DMS 273 treated with DMSO at 0.1 percent for 48 hours (cell line): ENCODE results near the gene DPEP3.
"Not testable (repeated sequence)": the region's sequence is repeated elsewhere in the genome, so short reads cannot be mapped to it uniquely, and the experiment has no call there.

ENCODE experiments used
- DNase-seq: peaks from one replicate; lab custom pipeline; 2025; lab: John Stamatoyannopoulos, UW

Gene DPEP3, protein sequence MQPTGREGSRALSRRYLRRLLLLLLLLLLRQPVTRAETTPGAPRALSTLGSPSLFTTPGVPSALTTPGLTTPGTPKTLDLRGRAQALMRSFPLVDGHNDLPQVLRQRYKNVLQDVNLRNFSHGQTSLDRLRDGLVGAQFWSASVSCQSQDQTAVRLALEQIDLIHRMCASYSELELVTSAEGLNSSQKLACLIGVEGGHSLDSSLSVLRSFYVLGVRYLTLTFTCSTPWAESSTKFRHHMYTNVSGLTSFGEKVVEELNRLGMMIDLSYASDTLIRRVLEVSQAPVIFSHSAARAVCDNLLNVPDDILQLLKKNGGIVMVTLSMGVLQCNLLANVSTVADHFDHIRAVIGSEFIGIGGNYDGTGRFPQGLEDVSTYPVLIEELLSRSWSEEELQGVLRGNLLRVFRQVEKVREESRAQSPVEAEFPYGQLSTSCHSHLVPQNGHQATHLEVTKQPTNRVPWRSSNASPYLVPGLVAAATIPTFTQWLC

DNA sequence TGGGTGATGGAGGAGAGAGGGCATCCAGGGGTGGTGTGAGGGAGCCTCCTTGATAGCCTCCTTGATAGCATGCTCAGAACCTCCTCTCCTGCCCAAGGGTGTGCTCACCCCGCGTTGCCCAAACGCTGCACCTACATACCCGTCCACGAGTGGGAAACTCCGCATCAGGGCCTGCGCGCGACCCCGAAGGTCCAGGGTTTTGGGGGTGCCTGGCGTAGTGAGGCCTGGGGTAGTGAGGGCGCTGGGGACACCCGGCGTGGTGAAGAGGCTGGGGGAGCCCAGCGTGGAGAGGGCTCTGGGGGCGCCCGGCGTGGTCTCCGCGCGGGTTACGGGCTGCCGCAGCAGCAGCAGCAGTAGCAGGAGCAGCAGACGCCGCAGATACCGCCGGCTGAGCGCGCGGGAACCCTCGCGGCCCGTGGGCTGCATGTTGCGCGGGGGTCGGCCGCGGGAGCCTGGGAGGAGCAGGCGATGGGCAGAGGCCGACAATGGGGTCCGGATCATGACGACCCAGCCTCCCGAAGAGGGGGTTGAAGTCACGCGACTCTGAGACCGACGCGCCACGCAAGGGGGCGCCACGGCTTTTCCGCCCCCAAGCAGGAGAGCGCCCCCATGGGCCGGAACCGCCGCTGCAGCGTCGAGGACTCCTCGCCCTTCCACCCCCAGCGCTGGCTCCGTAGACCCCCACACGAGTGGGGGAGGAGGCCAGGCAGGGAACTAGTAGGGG, at the start of gene DPEP3:
Gene DPEP3, minus strand, starts transcription at position 545 of the 724 bp plus-strand sequence. Its CDS starts 119 bp downstream, at position 426.
- DNase-seq = no peak

DNA sequence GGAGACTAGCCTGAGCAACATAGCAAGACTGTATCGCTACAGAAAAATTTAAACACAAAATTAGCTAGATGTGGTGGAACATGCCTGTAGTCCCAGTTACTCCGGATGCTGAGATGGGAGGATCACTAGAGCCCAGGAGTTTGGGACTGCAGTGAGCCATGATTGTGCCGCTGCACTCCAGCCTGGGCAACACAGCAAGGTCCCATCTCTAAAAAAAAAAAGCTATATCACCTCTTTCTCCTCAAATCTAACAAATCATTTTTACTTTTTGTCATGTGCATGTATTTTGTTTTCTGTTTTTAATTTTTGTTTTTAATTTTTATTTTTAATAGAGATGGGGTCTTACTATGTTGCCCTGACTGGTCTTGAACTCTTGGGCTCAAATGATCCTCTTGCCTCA, 48.7 kb upstream of the DPEP3 start:
- DNase-seq = no peak

DNA sequence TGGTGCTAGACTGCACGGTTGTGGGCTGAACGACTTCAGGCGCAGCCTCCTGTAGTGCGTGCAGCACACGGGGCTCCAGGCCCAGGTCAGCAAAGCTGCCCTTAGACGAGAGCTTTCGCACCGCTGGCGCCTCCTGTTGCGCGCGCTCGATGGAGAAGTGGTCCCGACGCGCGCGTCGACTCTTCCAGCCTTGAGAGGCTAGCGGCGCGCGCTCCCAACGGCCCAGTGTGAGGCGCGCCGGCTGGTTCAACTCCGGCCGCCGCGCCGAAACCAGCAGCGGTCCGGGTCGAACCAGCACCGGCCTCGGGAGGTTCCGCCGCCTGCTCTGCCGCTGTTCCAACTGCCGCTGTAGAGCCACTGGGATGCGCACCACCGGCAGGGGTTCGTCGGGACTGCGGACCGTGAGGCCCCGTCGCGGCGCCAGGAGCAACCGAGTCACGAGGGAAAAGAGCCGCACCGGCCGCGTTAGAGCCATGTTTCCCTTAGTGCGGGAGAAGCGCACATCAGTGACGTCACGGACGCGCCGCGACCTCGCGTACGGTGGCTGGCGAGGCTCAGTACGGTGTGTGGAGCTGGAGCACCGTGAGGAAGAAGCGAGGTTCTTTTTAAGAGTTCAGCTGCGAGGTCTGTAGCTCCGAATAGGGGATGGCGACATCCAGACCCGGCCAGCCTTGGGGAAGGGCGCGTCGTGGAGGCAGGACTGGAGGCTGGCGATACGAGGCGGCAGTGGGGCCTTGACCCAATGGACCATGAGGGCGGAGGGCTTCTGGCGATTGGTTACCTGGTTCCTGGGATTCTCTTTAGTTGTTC, 42.6 kb upstream of the DPEP3 start, which contains the start of the genes DDX28 and DUS2:
Gene DDX28, minus strand, starts transcription at position 505 of the 810 bp plus-strand sequence. Its CDS starts 30 bp downstream, at position 475.
Gene DUS2, plus strand, starts transcription at position 557 of the 810 bp plus-strand sequence. CDS start 14,740 bp downstream, outside the sequence.
- peak; percentile 80 for DNase-seq

DNA sequence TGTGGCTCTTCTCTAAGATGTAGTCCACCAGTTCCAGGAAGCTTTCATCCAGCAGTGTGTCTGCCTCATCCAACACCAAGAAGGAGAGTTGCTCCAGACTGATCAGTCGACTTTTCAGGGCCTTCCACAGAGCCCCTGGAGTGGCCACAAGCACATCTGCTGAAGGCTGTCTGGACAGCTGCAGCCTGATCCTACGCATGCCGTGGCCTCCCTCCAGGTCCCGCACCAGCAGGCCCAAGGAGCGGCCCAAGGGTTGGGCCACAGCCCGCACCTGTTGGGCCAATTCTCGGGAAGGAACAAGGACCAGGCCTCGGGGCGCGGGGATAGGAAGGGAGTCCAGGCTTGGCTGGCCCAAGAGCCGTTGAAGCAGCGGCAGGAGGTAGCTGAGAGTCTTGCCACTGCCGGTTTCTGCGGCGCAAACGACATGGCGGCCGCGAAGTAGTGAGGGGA, 42.0 kb upstream of the DPEP3 start:
- no peak for DNase-seq

DNA sequence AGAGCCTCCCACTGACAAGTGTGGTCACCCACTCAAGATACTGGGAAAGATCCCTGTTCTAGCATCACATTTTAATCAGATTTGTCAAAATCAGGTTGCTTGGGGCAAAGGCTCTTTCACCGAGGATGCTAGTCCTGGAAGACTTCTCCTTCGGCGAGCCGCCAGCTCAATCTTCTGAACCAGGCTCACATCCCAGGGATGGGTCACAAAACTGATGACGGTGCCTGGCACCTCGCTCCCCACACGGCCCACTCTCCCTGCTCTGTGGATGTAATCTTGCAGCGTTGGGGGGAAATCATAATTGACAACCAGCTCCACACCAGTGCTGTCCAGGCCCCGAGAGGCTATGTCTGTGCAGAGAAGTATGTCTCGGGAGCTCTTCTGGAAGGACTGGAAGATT, 41.2 kb upstream of the DPEP3 start:
- DNase-seq = no peak

DNA sequence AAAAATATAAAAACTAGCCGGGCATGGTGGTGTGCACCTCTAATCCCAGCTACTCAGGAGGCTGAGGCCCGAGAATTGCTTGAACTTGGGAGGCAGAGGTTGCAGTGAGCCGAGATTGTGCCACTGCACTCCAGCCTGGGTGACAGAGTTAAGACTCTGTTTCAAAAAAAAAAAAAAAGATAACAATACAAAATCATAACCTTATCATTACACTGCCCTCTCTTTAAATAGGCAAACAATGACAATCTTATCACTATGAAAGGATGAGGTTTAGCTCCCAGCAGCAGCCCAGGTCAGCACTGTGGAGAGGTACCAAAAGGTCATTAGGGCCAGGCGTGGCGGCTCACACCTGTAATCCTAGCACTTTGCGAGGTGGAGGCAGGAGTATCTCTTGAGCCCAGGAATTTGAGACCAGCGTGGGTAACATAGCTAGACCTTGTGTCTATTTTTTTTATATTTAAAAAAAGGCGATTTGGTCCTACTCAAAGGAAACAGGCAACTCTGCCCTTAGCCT, 38.9 kb upstream of the DPEP3 start:
- DNase-seq = no peak

DNA sequence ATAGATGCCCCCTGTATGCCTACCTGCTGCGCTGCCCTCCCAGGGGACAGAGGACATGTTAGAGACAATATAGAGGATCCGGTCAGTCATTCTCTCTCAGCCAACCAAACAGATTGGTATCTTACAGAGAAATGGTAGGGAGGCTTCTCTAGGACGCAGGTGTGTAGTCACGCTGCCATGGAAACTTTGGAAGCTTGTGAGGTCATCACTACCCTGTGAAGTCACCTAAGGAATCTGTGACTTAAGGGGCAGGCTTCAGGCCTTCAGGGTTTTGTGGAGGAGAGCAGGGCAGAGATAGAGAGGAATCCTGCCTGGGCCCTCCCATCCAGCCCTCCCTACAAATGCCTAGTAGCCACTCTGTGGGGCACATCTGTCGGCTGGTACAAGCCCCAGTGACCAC, 35.4 kb upstream of the DPEP3 start, which contains the start of gene DPEP2NB:
Gene DPEP2NB, minus strand, starts transcription at position 231 of the 400 bp plus-strand sequence. Its CDS starts 141 bp downstream, at position 90.
- DNase-seq = no peak

DNA sequence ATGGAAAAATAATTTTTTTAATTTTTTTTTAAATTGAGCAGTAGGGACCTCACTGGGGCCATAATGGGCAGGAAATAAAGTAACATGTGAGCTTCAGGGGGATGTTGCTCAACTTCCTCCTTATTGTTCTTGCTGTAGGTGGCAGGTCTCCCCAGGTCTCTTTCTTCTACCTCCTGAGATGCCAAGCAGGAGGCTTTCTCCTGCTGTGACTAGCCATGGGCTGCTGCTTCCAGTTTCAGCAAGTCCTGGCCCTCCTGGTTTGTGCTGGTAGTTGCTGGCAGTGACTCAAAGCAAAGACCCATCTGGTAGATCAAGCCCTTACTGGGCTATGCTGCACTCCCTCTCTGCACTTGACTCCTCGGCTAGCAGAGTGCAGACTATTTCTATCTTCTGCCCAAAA, 33.1 kb upstream of the DPEP3 start:
- no peak for DNase-seq

DNA sequence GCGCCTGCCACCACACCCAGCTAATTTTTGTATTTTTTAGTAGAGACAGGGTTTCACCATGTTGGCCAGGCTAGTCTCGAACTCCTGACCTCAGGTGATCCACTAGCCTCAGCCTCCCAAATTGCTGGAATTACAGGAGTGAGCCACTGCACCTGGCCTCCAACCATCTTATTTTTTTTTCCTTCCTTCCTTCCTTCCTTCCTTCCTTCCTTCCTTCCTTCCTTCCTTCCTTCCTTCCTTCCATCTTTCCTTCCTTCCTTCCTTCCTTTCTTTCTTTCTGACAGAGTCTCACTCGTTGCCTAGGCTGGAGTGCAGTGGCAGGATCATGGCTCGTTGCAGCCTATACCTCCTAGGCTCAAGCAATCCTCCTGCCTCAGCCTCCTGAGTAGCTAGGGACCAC, 29.6 kb upstream of the DPEP3 start:
- DNase-seq = not testable (repeated sequence)

DNA sequence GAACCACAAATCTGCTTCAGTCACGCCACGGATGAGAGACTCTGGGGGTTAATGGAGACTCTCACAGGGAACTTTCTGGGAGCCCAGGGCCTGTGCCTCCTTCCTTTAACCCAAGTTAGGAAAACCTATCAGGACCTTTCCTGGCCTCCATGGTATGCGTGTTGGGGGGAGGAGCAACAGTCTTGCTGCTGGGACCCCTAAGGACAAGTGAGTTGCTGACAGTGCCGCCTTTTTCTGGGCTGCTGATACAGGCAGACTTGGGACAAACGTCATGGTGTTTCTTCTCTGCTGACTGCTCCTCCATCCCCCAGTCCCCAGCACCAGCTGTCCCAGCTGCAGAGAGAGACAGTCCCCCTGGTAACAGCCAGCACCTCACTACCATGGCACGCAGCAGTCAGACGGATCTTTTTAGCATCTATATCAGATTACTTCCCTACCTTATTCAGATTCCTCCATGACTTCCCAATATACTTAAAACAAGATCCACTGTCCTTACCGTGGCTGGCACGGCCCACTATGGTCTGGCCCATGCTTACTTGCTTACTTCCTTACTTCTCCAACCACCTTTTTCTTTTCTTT, 28.9 kb upstream of the DPEP3 start:
- no peak for DNase-seq

DNA sequence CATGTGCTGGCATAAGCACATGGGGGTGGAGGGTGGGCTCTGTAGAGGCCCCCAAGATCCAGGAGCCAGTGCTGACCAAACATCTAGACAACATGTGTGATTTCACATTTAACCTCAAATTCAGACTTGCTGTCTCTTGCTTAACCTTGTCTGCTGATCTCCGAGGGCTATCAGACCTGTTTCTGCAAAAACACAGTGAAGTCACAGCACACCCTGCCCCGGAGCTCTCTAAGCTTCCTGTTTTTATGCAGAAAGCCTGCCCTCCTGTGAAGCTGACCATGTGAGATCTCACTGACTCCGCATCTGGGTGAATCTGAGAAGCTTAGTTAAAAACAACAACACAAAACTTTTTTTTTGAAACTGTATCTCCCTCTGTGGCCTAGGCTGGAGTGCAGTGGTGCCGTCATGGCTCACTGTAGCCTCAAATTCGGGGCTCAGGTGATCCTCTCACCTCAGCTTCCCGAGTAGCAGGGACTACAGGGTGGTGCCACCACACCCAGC, 25.5 kb upstream of the DPEP3 start:
- DNase-seq = no peak

DNA sequence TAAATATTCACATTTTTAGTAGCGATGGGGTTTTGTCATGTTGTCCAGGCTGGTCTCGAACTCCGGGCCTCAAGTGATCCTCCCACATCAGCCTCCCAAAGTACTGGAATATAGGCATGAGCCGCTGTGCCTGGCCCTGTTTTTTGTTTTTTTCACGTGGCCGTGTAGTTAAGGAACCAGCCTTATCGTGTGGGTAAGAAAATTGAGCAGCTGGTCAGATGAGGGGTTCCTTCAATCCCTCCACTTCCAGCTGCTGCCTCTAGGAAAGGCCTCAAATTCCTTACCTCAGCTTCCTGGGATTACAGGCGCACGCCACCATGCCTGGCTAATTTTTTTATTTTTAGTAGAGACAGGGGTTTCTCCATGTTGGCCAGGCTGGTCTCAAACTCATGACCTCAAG, 24.9 kb upstream of the DPEP3 start:
- DNase-seq = no peak

DNA sequence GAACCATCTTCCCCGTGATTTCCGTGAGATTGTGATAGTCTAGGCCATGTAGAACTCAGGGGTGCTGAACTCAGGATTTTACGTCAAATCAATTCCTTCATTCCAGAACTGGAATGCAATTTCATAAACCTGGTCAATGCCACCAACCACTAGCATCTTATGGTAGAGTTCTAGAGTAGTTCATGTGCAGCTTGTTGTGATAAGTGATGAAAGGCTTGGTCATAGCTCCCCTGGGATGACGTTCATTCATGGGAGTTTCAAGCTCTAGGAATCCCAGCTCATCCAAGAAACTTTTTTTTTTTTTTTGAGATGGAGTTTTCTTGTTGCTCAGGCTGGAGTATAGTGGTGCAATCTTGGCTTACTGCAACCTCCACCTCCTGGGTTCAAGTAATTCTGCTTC, 22.7 kb upstream of the DPEP3 start:
- DNase-seq = no peak

DNA sequence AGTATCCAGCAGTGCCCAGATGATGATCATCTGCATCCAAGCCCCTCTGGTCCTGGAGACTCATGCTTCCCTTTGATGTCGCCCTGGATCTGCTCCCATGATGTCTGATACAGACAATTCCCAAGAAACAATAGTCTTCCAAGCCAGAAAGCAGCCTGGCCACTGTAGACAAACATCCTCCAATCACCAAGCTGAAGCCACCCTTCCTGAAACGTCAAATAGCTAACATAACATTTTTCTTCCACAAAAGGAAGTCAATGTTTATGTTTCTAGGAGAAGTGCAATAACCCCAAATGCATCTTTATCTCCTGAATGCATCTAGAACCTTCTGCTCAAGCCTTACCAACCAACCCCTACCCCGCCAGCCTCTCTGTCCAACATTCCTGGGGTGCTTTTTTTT, 20.2 kb upstream of the DPEP3 start:
- DNase-seq = no peak

DNA sequence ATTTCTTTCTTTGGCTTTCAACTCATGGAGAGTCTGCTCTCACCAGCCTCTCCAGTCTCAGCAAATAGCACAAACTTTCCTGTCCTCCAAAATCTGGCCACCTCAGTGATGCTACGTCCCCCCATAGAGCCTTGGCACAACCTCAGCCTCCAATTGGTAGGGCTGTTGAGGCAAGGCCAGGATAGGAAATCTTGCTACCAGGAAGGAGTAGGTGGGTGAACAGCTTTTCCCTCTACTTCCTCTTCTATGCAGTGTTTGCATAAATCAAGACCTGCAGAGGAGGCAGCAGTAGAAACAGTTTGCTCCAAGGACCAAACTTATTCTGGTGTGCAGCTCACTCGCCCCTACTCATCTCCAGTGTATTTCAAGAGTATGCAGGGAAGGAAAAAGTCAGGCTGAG, 19.7 kb upstream of the DPEP3 start:
- DNase-seq = no peak

DNA sequence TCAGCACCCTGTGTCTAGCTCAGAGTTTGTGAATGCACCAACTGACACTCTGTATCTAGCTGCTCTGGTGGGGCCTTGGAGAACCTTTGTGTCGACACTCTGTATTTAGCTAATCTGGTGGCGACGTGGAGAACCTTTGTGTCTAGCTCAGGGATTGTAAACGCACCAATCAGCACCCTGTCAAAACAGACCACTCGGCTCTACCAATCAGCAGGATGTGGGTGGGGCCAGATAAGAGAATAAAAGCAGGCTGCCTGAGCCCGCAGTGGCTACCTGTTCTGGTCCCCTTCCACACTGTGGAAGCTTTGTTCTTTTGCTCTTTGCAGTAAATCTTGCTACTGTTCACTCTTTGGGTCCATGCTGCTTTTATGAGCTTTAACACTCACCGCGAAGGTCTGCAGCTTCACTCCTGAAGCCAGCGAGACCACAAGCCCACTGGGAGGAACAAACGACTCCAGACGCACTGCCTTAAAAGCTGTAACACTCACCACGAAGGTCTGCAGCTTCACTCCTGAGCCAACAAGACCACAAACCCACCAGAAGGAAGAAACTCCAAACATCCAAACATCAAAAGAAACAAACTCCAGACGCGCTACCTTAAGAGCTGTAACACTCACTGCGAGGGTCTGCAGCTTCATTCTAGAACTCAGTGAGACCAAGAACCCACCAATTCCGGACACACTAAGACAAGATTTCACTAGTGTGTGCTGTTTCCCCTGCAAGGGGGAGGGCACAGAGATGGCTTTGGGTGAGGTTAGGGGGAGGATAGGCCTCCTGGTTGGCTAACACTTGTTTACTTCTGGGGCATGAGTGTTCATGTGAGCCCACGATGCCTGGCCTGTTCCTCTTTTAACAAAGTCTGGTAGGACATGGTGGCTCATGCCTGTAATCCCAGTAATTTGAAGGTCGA, 18.7 kb upstream of the DPEP3 start, which contains the start of gene DPEP2:
Gene DPEP2, minus strand, starts transcription at position 706 of the 910 bp plus-strand sequence. CDS start 6,272 bp downstream, outside the sequence.
- DNase-seq = not testable (repeated sequence)

DNA sequence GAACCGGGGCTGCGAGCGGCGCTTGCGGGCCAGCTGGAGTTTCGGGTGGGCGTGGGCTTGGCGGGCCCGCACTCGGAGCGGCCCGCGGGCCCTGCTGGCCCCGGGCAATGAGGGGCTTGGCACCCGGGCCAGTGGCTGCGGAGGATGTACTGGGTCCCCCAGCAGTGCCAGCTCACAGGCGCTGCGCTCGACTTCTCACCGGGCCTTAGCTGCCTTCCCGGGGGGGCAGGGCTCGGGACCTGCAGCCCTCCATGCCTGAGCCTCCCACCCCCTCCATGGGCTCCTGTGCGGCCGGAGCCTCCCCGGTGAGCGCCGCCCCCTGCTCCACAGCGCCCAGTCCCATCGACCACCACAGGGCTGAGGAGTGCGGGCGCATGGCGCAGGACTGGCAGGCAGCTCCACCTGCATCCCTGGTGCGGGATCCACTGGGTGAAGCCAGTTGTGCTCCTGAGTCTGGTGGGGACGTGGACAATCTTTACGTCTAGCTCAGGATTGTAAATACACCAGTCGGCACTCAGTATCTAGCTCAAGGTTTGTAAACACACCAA, 18.0 kb upstream of the DPEP3 start:
- not testable (repeated sequence) for DNase-seq

DNA sequence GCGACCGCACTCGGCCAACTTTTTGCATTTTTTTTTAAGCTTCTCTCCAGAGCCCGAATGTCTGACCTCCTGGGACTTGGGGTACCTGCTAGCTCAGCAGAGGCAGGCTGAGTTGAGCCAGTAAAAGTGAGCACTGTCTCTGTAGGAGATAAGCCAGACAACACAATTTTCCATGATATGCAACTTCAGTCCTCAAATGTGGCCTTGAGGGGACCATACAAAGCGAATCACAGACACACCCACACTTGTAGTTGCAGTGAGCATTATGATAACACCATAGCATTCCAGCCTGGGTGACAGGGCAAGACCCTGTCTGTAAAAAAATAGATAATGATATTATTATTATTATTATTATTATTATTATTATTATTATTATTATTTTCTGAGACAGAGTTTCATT, 16.4 kb upstream of the DPEP3 start:
- no peak for DNase-seq

DNA sequence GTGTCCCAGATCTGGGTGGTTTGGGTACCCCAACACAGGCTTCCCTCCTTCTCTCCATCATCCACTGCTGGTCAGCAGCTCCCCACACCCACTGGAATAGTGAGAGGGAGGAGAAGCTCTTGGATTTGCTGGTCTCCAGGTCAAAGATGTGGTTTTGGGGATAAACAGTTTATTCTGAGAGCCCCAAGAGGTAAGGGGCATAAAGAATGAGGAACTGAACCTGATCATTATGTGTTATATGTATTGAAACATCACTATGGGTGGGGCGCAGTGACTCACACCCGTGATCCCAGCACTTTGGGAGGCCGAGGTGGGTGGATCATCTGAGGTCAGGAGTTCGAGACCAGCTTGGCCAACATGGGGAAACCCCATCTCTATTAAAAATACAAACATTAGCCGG, 15.1 kb upstream of the DPEP3 start:
- no peak for DNase-seq

DNA sequence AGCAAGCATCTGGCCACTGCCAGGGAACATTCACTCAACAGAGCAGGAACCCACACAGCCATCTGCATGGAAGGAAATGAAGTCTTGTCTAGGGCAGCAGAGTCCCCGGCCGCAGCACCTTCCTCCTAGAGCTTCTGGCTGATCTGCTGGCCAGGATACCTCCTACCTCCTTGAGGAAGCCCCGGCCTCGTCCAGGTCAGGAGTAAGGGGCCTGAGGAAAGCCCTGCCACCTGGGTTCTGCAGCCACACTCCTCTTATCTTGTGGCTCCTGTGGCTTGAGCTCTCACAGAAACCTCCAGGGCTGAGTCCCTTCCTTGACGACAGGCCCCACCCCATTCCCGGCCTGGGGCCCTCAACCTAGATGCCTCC, 13.7 kb upstream of the DPEP3 start:
- not testable (repeated sequence) for DNase-seq
